ENCODE results near the gene CPNE4. TPM values are rescaled to one million over a fixed set of nuclear protein-coding genes. Genes with fewer than 3 reads are reported as not detected.

Gene CPNE4
- total RNA-seq, 4 donors from 2014 or later, result not detected

DNA sequence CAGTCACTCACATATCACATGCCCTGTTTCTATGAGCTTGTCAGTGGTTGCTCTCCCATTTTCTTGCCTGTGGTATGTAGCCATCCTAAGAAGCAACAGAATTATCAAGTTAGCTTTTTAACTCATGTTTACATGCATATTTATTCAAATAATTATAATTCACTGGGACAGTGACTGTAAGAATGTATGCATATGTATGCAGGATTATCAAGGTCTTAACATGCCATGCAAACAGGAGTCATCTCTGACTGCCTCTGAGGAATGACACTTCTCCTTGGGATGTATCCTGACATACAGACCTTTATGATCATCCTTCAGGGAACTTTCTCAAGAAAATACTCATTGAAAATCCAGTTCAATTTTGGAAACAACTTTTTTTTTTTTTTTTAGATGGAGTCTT is 240.9 kb downstream of the CPNE4 start:
- no peak for TF ChIP-seq POLR2A (IDR thresholded peaks at IDR 0.05)
- TF ChIP-seq, protein P1, sequence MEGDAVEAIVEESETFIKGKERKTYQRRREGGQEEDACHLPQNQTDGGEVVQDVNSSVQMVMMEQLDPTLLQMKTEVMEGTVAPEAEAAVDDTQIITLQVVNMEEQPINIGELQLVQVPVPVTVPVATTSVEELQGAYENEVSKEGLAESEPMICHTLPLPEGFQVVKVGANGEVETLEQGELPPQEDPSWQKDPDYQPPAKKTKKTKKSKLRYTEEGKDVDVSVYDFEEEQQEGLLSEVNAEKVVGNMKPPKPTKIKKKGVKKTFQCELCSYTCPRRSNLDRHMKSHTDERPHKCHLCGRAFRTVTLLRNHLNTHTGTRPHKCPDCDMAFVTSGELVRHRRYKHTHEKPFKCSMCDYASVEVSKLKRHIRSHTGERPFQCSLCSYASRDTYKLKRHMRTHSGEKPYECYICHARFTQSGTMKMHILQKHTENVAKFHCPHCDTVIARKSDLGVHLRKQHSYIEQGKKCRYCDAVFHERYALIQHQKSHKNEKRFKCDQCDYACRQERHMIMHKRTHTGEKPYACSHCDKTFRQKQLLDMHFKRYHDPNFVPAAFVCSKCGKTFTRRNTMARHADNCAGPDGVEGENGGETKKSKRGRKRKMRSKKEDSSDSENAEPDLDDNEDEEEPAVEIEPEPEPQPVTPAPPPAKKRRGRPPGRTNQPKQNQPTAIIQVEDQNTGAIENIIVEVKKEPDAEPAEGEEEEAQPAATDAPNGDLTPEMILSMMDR (IDR thresholded peaks at IDR 0.05 in 4 of 5, conservative IDR thresholded peaks at IDR 0.05 in 1 of 5), result no peak
- intact Hi-C loops (cut with DNase I; ENCODE audit: low total_unique reads) (no loop called here), in situ Hi-C loops (cut with MboI; ENCODE audit: low sequenced_read_pairs in 4 of 4) (loop anchor here in 1 of 4 donors (10.0 kb wide), 1 partner anchor 231 kb away; no protein-coding TSS in a partner anchor)
- Histone ChIP-seq H3K4me1 (no peaks in the 10 kb centered on the region), H3K27me3 (no peaks in the 10 kb centered on the region), H3K9me3 (no peaks in the 10 kb centered on the region), H3K27ac (no peak overlapping the region), H3K4me3 (no peak overlapping the region), H3K36me3 (no peaks in the 10 kb centered on the region)
- DNase-seq (no peak), ATAC-seq (no peak)

DNA sequence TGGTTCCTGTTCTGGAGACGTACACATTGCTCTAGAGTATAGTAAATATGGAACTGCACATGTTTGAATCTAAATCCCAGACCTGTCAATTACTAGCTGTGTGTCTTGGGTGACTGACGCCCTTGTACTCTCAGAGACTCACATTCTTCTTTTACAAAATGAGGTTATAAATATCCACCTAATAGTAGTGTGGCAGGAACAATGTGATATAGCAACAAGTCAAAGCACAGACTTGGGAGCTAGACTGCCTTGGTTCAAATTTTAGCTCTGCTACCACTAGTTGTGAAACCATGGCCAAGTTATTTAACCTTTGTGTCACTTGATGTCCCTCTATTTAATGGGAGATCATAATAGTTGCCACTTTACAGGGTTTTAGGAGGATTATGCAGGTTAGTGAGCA is 245.6 kb downstream of the CPNE4 start:
- intact Hi-C loops (cut with DNase I; ENCODE audit: low total_unique reads), result no loop called here
- H3K4me3 ChIP-seq, result no peak overlapping the region
- in situ Hi-C loops (cut with MboI; ENCODE audit: low sequenced_read_pairs in 4 of 4), result no loop called here
- no peak for TF ChIP-seq POLR2A (IDR thresholded peaks at IDR 0.05)
- TF ChIP-seq, protein P1 (IDR thresholded peaks at IDR 0.05 in 4 of 5, conservative IDR thresholded peaks at IDR 0.05 in 1 of 5), result no peak
- no peaks in the 10 kb centered on the region for H3K36me3 ChIP-seq
- ATAC-seq (no peak), DNase-seq (no peak)
- H3K4me1 ChIP-seq, result no peaks in the 10 kb centered on the region
- no peak overlapping the region for H3K27ac ChIP-seq
- H3K9me3 ChIP-seq, result no peaks in the 10 kb centered on the region
- H3K27me3 ChIP-seq, result no peaks in the 10 kb centered on the region

DNA sequence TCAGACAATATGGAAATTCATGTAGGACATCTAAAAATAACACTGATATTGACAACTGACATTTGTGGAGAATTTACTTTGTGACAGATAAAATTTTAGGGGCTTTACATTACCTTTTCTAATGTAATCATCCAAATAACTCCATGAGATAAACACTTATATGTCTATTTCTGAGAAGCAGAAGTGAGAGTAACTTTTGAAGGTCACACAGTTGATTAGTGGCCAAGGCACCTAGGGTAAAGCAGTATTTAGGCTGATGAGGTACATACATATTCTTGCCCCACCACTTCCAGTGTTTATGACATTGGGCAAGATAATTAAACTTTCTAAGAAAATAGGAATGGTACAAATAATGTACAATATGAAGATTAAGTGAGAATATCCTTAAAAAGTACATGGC is 248.4 kb downstream of the CPNE4 start:
- Histone ChIP-seq H3K27ac (no peak overlapping the region), H3K4me1 (no peaks in the 10 kb centered on the region), H3K36me3 (no peaks in the 10 kb centered on the region), H3K27me3 (no peaks in the 10 kb centered on the region), H3K9me3 (no peaks in the 10 kb centered on the region), H3K4me3 (no peak overlapping the region)
- in situ Hi-C loops (cut with MboI; ENCODE audit: low sequenced_read_pairs in 4 of 4) (no loop called here), intact Hi-C loops (cut with DNase I; ENCODE audit: low total_unique reads) (no loop called here)
- no peak for DNase-seq
- TF ChIP-seq, protein P1 (IDR thresholded peaks at IDR 0.05 in 4 of 5, conservative IDR thresholded peaks at IDR 0.05 in 1 of 5), result no peak
- no peak for TF ChIP-seq POLR2A (IDR thresholded peaks at IDR 0.05)
- no peak for ATAC-seq

DNA sequence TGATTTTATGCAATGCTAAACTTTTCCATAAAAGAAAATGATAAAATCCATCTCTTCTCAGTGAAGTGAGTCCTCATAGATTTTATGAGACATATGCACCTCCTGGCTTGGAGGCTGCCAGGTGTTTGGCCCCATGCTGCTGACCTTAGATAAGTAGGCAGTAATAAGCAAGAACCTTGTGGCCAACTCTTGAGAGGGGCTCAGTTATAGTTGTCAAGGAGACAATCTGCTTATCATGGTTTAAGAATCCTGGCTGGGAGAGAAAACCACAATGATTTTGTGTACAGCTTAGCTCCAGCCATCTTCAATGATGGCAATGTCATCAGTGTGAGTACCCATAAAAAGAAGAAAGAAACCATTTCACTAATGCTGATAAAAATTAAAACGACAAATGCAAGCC is 252.1 kb downstream of the CPNE4 start:
- ATAC-seq (no peak), DNase-seq (no peak)
- H3K4me3 ChIP-seq, result no peak overlapping the region
- H3K4me1 ChIP-seq, result no peaks in the 10 kb centered on the region
- H3K27me3 ChIP-seq, result no peaks in the 10 kb centered on the region
- H3K9me3 ChIP-seq, result no peaks in the 10 kb centered on the region
- no peaks in the 10 kb centered on the region for H3K36me3 ChIP-seq
- no peak for TF ChIP-seq POLR2A (IDR thresholded peaks at IDR 0.05)
- TF ChIP-seq, protein P1 (IDR thresholded peaks at IDR 0.05 in 4 of 5, conservative IDR thresholded peaks at IDR 0.05 in 1 of 5), result no peak
- in situ Hi-C loops (cut with MboI; ENCODE audit: low sequenced_read_pairs in 4 of 4), result no loop called here
- no peak overlapping the region for H3K27ac ChIP-seq
- intact Hi-C loops (cut with DNase I; ENCODE audit: low total_unique reads), result no loop called here

DNA sequence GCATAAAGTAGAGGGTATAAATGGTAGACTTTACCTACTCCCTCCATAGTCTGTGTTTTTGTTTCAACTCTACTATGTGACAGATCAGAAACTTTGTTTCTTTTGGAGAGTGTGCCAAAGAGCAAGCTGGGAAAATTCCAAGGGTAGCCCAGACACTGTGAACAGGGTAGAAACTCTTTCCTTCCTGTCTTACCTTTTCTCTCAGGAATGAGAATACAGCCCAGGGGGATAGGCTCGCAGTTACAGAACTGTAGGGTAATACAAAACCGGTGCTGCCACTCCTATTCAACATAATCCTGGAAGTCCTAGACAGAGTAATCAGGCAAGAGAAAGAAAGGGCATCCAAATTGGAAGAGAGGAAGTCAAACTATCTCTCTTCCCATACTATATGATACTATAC is 256.3 kb downstream of the CPNE4 start:
- TF ChIP-seq POLR2A (IDR thresholded peaks at IDR 0.05), result no peak
- TF ChIP-seq, protein P1 (IDR thresholded peaks at IDR 0.05 in 4 of 5, conservative IDR thresholded peaks at IDR 0.05 in 1 of 5), result no peak
- no peak for ATAC-seq
- H3K4me1 ChIP-seq, result no peaks in the 10 kb centered on the region
- DNase-seq, result no peak
- in situ Hi-C loops (cut with MboI; ENCODE audit: low sequenced_read_pairs in 4 of 4), result no loop called here
- no peak overlapping the region for H3K4me3 ChIP-seq
- intact Hi-C loops (cut with DNase I; ENCODE audit: low total_unique reads), result no loop called here
- H3K36me3 ChIP-seq, result no peaks in the 10 kb centered on the region
- H3K27ac ChIP-seq, result no peak overlapping the region
- H3K9me3 ChIP-seq, result no peaks in the 10 kb centered on the region
- H3K27me3 ChIP-seq, result no peaks in the 10 kb centered on the region
